Hematopoietic multipotent progenitor cell treated with erythropoietin and hydrocortisone succinate and interleukin-3 and kit ligand, for 15 days (in vitro differentiated cells): ENCODE results near the gene PDZD4.

ENCODE experiments used
- DNase-seq: peaks from one replicate; pipeline ENCODE4 v3.0.0-alpha.2; 2015; ENCODE audit warnings: low spot score

Gene PDZD4

DNA sequence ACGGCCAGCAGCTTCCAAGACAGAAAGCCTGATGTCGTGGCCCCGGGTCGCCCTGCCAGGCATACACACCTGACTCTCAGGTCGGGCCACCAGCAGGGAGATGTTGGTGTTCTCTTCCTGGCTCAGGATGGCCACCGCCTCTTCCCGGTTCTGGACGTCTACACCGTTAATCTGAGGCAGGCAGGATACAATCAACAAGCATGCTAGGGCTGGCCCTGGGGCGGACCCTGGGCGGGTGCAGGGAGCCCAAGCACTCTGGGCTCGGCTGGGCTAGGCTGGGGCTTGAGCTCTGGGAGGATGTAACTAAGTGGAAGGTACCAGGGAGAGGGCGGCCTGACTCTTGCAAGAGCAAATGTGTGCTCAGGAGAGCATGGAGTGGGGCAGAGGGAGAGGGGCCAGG, 24.9 kb downstream of the PDZD4 start:
- DNase-seq: no peak

DNA sequence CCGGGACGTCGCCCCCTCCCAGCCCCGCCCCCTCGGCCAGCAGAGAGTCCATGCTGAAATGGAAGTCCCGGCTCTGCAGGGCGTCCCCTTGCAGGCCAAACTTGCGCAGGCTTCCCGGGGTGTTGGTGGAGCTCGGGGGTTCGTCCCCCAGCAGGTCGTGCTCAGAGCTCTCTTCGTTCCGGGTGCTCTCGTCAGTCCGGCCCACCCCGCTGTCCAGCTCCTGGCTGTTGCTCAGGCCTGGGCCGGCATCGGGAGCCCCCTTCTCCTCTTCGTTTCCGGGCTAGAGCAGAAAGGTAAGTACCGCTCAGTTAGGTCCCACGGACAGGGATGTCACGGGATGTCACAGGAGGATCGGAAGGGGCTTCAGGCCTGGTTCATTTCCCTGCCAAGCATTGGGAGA, 25.7 kb downstream of the PDZD4 start:
- no peak for DNase-seq

DNA sequence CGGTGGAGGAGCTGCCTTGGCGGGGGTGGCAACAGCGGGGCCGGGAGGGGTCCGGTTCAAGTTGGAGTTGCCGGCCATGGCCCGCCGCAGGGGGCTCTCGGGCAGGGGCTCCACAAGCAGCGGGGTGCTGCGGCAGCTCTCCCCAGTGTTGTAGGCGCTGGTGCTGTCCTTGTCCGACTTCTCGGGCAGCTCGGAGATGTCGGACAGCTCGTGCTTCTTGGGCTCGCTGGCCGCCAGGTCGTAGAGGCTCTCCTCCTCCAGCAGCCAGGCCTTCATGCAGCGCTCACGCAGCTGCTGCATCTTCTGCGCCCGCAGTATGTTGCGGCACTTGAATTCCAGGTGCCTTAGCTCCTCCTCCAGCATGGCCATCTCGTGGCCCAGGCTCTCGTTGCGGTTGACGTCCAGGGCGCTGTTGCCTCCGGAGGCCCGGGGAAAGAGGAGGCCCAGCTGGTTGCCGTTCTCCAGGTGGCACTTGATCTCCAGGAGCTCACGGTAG, 26.2 kb downstream of the PDZD4 start:
- no peak for DNase-seq

DNA sequence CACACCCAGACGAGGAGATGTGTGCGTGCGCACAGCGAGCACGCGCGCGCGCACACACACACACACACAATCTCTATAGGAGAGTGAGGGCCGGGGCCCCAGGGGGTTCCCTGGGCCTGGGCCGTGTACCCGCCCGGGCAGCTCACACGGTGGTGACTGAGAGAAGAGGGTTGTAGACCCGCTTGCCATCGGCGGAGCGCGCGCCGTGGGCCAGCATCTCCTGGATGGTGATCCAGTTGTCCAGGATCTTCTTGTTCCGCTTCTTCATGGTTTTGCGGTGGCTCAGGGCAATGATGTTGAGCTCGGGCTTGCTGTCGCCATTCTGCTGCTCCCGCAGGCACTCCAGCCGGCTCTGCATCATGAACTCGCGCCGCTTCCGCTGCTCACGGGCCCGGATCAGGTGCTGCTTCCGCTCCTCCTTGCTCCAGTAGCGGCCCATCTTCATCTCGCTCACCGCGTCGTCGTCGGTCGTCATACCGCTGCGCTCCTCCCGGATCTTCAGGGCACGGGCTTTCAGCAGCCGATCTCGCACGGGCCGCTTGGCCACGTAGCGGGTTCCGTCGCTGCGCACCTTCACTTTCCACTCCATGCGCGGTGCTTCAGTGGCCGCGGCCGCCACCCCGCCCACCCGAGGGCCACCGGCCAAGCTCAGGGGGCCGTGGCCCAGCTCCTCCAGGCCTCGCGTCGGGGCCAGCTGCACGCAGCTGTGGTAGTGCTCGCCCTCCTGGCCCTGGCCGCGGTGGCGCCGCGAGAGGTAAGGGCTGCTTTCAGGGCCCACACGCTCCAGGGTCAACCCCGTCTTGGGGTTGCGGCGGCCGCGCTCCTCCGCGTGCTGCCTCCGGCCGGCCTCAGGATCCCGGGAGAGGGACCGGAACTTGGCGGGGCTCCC, 26.9 kb downstream of the PDZD4 start:
- no peak for DNase-seq

DNA sequence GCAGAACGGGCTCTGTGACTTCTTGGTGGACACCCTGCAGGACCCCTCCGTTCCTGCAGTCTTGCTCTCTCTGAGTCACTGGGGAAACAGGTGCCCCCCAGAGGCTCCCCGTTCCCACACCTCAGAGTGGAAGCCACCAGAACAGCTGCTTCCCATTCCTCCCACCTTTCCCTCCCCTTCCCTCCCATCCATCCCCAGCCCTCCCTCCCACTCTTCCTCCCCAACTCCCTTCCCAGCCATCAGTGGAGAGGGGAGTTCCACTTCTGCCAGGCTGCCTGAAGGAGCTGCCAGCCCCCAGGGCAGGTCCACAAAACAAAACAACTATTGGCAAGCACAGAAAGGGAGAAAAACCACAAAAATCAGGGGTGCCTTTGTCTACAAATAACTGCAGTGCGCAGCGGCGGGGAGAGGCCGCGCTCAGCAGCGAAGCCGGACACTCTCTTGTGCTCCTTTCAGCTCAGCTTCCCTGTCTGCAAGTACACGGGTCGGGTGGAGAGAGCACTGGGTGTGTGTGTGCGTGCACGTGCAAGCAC, 27.8 kb downstream of the PDZD4 start:
- no peak for DNase-seq

DNA sequence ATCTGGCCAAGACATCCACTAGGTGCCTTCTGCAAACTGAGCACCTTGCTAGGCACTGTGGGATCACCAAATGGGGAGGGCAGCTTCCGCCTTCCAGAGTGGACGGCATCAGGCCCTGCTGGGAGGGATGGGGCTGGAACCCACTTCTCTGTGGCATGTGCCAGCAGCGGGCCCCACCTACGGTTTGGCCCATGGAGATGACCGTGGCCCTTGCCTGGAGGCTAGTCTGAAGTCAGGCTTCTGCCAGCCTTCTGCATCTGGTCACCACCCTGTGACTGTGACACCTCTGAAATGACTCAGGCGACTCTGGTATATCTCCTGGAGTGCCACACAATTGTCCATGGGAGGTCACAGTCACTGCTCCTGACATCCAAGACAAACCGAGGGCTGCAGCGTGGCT, 28.7 kb downstream of the PDZD4 start:
- no peak for DNase-seq

DNA sequence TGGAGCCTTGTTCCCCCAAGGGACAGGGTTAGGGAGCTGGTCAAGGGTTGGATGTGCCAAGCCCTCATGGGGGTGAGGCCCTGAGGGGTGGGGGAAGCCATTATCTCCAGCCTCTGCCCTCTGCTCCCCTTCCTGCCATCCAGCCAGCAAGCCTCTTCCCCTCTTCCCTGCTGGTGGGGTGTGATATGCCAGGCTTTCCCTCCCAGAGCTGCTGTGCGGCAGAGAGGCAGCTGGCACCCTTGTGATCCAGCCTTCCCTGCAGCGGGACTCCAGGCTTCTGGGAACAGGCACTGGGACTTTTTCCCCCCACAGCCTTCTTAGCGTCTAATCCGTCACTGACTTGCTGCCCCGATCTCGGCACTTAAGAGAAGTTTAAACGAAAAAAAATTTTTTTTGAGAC, 29.6 kb downstream of the PDZD4 start:
- no peak for DNase-seq

DNA sequence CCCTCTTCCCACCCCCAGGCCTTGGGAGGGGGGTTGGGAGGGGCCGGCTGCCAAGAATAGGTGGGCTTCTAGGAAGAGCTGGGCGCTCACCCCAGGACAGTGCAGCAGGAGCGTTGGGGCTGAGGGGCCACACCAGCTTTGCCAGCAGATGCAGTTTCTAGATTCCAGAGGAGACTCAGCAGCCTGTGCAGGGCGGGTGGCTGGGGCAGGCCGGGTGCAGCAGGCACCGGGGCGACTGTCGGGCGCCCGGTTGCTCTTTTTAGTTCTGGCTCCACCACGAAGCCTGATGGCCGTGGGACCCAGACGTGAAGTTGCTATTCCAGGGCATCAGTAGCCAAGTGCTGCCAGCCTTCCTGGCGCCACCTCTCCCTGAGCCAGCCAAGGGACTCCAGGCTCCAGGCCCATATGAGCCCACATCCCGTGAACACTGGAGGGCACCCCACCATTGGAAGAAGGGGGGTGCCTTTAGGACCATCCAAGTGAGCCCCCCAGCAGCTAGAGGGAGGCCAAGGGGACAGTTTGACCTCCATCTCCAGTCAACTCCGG, 30.1 kb downstream of the PDZD4 start:
- no peak for DNase-seq

DNA sequence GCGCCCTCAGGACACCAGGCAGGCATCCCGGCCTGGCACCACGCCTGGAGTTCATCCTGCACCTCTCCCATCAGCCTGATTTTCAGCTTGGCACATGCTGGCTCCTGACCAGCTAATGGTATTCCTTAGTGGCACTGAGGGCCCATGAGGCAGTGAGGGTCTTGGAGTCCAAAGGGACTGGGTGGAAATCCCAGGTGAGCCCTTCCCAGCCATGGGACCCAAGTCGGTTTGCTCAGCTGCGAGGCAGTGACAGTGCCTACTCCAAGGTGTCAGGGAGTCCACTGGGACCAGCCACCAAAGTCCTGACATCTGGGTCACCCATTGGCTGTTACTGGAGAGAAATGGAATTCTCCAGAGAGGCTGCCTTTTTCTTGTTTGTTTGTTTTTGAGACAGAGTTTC, 31.0 kb downstream of the PDZD4 start:
- DNase-seq: no peak

DNA sequence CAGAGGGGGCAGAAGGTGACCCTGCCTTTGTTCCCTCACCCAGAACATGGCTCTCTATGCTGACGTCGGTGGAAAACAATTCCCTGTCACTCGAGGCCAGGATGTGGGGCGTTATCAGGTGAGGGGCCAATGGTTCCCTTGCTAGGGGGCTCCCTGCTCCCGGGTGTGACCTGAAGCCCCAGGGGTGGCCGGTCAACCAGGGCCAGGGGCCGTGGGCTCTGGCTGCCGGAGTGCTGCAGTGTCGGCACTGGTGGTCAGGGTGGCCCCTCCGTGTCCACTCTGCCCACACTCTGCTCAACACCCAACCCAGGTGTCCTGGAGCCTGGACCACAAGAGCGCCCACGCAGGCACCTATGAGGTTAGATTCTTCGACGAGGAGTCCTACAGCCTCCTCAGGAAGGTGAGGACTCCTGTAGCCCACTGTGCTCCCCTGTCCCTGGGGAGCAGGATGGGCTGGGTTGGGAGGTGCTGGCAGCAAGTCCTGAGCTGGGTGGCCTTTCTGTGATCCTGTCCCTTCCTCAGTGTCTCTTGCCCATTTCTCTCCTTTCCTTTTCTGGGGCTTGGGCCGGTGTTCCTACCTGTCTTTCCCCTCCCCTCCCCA, 32.8 kb downstream of the PDZD4 start:
- DNase-seq: no peak

DNA sequence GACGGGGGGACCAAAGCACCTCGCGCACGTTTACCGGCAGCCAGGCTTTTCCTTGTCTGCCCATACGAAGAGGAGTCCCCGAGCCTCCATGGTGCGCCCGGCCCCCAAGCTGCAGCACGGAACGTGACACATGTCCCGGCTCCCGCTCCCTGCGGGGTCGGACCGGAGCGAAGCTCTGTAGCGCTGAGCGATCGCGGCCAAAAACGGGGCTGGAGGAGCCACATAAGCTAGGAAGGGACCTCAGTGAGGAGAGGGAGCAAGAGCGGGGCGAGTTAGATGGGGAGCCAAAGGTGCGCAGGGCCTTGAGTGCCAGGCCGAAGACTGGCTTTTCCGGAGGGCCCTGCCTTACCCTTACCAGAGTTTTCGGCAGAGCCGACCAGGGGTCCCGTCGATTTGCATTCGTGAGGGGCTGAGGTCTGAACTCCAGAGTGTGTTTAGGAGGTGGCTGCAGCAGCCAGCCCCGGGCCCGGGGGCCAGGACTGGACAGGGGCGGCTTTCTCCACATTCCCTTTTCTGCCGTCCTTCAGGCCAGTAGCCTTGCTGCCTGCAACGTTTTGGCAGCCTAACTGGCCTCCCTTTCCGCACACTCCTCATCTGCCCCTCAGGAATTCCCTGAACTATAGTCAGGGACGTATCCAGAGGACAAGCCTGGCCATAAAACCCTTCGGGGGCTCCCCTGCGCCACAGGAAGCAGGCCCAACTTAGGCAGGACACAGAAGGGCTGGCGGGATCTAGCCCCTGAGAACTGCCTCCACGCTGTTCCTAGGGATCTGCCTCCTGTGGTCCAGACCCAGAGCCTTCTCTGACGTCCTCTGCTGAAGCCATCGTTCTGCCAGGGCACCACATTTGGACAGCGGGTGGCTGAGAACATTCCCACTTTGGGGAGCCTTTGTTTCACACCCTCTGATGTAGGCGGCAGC, 35.2 kb downstream of the PDZD4 start:
- DNase-seq: peak; percentile 5

DNA sequence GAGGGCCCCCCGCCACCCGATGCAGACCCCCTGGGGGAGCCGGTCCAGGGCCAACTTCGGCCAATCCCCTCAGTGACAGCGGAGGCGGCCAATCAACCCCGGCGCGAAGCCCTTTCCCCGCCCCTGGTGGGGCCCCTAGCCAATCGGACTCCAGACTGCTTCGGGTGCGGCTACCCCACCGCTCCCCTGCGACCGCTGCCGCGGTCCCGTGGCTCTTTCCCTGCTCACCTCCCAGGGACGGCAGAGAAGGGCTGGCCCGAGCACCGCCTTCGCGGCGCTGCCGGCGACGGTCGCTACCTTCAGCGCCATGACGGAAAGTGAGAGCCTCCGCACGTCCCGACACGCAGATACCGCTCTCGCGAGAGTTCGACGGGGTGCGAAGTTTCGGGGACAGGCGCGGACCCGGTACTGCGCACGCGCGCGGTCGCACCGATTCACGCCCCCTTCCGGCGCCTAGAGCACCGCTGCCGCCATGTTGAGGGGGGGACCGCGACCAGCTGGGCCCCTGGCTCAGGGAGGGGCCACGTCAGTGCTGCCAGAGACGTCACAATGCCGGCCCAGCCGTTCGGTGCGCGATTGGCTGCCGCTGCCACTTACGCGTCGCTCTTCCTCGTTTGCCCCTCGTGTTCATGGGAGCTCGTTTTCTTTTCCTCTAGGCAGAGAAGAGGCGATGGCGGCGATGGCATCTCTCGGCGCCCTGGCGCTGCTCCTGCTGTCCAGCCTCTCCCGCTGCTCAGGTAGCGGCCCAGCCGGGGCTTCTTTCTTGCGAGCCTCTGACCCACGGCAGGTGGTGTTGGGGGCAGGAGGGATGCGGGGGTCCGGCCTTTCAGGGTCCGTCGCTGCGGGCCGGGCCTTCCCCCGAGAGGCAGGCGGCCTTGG, 36.1 kb downstream of the PDZD4 start, which contains the start of the genes IDH3G and SSR4:
IDH3G (minus strand) TSS at position 358 of the 879 bp plus-strand sequence; CDS start at position 309, 49 bp downstream.
SSR4 (plus strand) TSS at position 651 of the 879 bp plus-strand sequence; CDS start at position 671, 20 bp downstream.
- DNase-seq: peak; percentile 93

DNA sequence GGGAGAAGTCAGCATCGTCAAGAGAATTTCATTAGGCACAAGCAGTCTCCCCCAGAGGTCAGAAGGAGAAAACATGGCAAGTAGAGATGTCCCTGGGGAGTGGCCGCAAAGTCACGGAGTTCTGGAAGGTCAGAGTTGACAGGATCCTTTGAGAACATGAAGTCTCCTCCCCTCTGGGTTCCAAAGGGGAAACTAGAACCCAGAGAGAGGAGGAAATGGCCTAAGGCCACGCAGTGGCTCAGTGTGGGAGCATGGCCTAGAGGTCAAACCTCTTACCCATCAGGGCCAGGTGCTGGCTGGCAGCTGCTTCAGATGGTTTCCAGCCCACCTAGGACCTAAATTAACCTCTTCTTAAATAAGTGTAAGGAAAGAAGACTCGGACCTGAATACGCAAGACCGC, 37.1 kb downstream of the PDZD4 start:
- DNase-seq: peak; percentile 4

DNA sequence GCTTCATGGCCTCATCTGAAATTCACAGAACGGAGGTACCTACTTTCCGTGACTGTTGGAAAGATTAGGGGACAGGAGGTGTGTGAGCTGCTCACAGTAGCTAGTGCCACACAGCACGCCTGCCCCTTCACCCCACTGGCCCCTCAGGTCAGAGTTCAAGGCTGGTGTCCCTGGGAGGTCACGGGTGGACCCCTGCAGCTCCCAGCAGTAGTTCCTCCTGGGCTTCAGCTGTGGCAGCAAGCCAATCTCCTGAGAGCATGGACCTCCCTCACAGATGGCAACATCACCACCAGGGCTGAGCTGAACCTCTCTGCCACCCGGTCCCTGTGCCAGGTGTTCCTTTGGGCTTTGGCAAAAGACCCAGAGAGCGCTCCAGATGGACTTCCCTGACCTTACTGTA, 38.0 kb downstream of the PDZD4 start:
- no peak for DNase-seq

DNA sequence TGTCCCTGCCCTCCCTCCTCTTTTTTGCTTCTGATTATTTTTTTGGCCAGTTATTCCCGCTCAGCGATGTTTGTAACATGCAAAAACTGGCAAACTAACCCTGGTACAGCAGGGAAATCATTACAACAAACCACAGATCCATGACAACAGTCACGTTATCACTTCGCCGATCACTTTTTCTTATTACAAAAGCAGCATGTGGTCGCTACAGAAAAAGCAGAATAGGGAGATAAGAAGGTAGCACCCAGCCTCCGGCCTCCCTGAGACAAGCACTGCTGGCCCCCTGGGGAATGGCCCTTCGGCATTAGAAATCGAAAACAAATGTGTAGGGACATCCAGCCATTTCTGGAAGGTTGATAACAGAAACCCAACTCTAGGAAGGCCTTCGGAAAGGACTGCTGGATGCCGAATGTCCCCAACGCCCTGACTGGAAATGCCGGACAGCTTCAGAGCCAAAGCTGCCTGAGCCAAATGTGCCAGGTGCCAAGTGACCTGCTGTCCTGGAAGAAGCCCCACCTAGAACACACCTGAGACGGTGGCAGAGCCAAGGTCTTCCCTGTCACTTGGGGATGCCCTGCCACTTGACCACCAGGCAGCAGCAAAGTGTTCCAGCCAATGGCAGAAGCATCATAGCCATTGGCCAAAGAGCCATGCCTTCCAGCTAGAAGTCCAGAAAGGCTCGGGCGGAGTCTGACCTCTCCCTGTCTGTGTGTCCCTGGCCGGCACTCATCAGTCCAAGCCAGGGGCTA, 39.1 kb downstream of the PDZD4 start:
- no peak for DNase-seq

DNA sequence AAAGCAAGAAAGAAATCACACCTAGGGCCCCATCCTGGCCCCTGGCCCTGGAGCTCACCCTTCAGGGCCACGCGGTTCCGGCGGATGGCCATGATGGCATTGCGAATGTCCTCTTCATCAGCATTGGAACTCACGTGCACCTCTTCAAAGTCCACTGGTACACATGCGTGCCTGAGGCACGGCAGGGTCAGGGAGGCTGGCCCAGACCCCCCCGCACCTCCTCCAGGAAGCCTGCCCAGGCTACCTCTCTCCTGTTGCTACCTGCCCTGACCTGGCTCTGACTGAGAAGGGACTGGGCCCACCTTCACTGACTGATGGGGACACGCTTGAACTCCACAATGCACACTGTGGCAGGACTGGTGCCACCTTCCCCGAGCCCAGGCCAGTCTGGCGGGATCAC, 40.7 kb downstream of the PDZD4 start:
- no peak for DNase-seq

DNA sequence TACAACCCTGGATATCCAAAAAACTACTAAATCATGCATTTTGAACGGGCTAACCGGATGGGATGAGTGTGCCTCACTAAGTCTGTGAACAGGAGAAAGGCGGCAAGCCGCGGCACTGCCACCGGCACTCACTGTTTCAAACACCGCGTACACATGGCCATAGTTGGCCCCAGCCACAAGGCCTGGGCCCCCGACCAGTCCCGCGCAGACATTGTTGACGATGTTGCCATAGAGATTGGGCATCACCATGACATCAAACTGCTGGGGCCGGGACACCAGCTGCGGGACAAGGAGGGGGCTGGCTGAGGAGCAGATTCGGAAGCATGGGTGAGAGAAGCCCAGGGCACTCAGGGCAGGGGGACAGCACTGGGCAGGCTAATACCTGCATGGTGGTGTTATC, 43.7 kb downstream of the PDZD4 start:
- no peak for DNase-seq

DNA sequence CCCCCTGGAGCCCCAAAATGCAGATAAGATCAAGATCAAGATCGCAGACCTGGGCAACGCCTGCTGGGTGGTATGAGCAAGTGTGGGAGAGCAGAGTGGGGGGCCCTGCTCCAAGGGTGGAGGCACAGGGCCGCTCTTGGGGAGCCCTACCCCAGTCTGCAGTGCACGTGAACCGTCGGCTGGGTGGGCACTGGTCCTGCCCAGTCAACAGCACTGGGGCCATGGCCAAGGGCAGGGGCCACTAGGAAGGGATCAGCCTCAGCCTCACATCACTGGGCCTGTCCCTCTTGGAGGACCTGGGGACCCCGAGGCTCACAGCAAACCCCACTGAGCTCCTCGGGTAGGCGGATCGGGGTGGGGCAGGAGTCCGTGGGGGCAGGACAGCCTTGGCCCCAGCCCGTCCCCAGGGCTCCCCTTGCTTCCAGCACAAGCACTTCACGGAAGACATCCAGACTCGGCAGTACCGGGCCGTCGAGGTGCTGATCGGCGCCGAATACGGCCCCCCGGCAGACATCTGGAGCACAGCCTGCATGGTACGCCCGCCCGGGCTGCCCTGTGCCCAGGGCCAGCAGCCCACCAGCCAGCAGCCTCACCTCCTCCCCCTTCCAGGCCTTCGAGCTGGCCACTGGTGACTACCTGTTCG, 45.9 kb downstream of the PDZD4 start:
- DNase-seq: no peak

DNA sequence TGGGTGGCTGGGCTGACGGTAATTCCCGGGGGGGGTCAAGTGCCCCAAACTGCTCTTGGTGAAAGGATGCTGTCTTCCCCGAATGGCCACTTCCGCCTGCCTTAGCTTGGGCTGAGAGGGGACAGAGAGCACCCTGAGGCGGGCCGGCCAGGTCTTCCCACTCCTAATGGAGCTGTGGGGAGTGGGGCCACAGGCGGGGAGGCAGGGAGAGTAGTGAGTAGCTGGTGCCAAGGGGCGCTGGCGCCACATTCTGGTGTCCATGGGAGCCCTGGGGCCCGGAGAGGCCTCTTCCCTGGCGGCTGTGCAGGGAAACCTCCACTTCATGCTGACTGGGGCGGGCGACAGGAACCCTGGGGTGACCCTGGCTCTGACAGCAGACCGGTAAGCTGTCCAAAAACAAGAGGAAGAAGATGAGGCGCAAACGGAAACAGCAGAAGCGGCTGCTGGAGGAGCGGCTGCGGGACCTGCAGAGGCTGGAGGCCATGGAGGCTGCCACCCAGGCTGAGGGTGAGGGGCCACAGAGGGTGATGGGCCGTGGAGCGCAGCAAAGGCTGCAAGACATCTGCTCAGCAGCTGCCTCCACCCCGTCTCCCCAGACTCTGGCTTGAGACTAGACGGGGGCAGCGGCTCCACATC, 46.8 kb downstream of the PDZD4 start:
- no peak for DNase-seq
